Esophagus squamous epithelium (tissue), 5 donors: ENCODE measurements around the gene OSBPL5. TPM values are rescaled to one million over a fixed set of nuclear protein-coding genes. Genes with fewer than 3 reads are reported as not detected.

ENCODE experiments used
- DNase-seq: peaks from one replicate; lab custom pipeline; 2025; lab: John Stamatoyannopoulos, UW
- H3K27ac ChIP-seq, 4 donors: fragments of 200-600 bp; sonication (generic); one replicate each; pipeline ENCODE4 v1.5.1; 2016 to 2019; ENCODE audit warnings: mild to moderate bottlenecking in 1 of 4
- H3K27me3 ChIP-seq, 4 donors: fragments of 200-600 bp; sonication (generic); 1 replicate in 3 of 4; 2 replicates in 1 of 4; pipeline versions ENCODE4 v1.5.1 to v1.6.0; 2017 to 2021; ENCODE audit warnings: antibody characterized with exemption in 1 of 4
- H3K36me3 ChIP-seq, 3 donors: fragments of 200-600 bp; sonication (generic); one replicate each; pipeline ENCODE4 v1.5.1; 2016 to 2019
- H3K4me1 ChIP-seq, 3 donors: fragments of 200-600 bp; sonication (generic); one replicate each; pipeline ENCODE4 v1.5.1; 2017 to 2019
- H3K4me3 ChIP-seq, 4 donors: fragments of 200-600 bp; sonication (generic); 1 replicate in 3 of 4; 2 replicates in 1 of 4; pipeline ENCODE4 v1.5.1; 2016 to 2019; ENCODE audit warnings: mild to moderate bottlenecking in 2 of 4, moderate library complexity in 1 of 4
- H3K9me3 ChIP-seq, 3 donors: fragments of 200-600 bp; sonication (generic); one replicate each; pipeline ENCODE4 v1.5.1; 2016 to 2019
- CTCF ChIP-seq, 6 experiments: fragments of 450-650 bp in 4 of 6; fragments of 200-600 bp in 2 of 6; sonication (generic) in 2 of 6; IDR thresholded peaks; one replicate each; pipeline ENCODE4 v1.5.1; 2016 to 2019; ENCODE audit warnings: antibody characterized with exemption in 6 of 6, mild to moderate bottlenecking in 4 of 6, moderate library complexity in 4 of 6
- POLR2A ChIP-seq, 4 donors: fragments of 450-650 bp; IDR thresholded peaks; one replicate each; pipeline ENCODE4 v1.6.1; 2017; ENCODE audit warnings: antibody characterized with exemption in 4 of 4, mild to moderate bottlenecking in 4 of 4, moderate library complexity in 3 of 4
- WGBS, 2 donors: methylation state at CpG; one replicate each; pipeline ENCODE4 v1.1.5; 2018; 5-methylcytosine and 5-hydroxymethylcytosine counted together
- intact Hi-C: fragments of 100-400 bp; cut with DNase I; formaldehyde crosslinking; loops from one replicate; pipeline ENCODE4 v1.15.0; 2022
- total RNA-seq, 4 donors: library from RNA; depleted of rRNA; stranded (reverse); fragments of >200 nt; gene quantifications; one replicate each; pipeline ENCODE4 v1.1.0, GENCODE V29; 2016
- donor health status: DM: yes; HTN: yes; CAD: no.

OSBPL5 gene
- total RNA-seq, 4 donors from 2014 or later = 11.9 to 30.9 (median 17.9) TPM

- no peak for DNase-seq
- peaks cover 11 to 97% (median 38%) of the 10 kb centered on the region in 3 donors for H3K4me1 ChIP-seq
- intact Hi-C loops = no loop called here
Measured at GRCh38 chr11:3150726-3151125, 14.4 kb downstream of the OSBPL5 start.

GRCh38 chr11:3149852-3150188 is 15.3 kb downstream of the OSBPL5 start:
- Histone ChIP-seq H3K4me1 (peaks cover 3 to 96% (median 32%) of the 10 kb centered on the region in 3 donors), H3K27ac (no peak overlapping the region), H3K4me3 (no peak overlapping the region), H3K27me3 (no peaks in the 10 kb centered on the region), H3K36me3 (peaks cover 0 to 44% (median 0%) of the 10 kb centered on the region in 3 donors), H3K9me3 (no peaks in the 10 kb centered on the region)
- no peak for DNase-seq
- intact Hi-C loops = no loop called here
- 67 to 83% methylated on average over 1 of the region's 4 CpGs for WGBS, 2 donors
- TF ChIP-seq POLR2A (IDR thresholded peaks at IDR 0.05) = no peak
- no peak for TF ChIP-seq CTCF (IDR thresholded peaks at IDR 0.05)

More at GRCh38 chr11:3150726-3151125, 14.4 kb downstream of the OSBPL5 start:
- Histone ChIP-seq H3K27me3 (no peaks in the 10 kb centered on the region), H3K27ac (no peak overlapping the region), H3K36me3 (peaks cover 0 to 36% (median 0%) of the 10 kb centered on the region in 3 donors), H3K4me3 (no peak overlapping the region), H3K9me3 (no peaks in the 10 kb centered on the region)
- WGBS, 2 donors = 89 to 90% methylated on average over 8 to 13 of the region's 14 CpGs
- TF ChIP-seq CTCF (IDR thresholded peaks at IDR 0.05) = no peak
- TF ChIP-seq POLR2A (IDR thresholded peaks at IDR 0.05) = no peak

- WGBS, 2 donors = 49% methylated on average over 7 of the region's 24 CpGs; no CpG with 5 or more reads in 1 of the 2 donors
Measured at GRCh38 chr11:3148990-3149851, 15.9 kb downstream of the OSBPL5 start.

GRCh38 chr11:3148255-3148989 is 16.7 kb downstream of the OSBPL5 start:
- Histone ChIP-seq H3K36me3 (peaks cover 0 to 44% (median 0%) of the 10 kb centered on the region in 3 donors), H3K9me3 (no peaks in the 10 kb centered on the region), H3K27me3 (no peaks in the 10 kb centered on the region), H3K4me1 (peaks cover 0 to 91% (median 19%) of the 10 kb centered on the region in 3 donors), H3K27ac (no peak overlapping the region), H3K4me3 (no peak overlapping the region)
- intact Hi-C loops = no loop called here
- WGBS, 2 donors = 86 to 89% methylated on average over 14 to 15 of the region's 19 CpGs
- no peak for DNase-seq
- TF ChIP-seq CTCF (IDR thresholded peaks at IDR 0.05) (no peak), POLR2A (IDR thresholded peaks at IDR 0.05) (no peak)

More at GRCh38 chr11:3148990-3149851, 15.9 kb downstream of the OSBPL5 start:
- Histone ChIP-seq H3K4me1 (peaks cover 3 to 91% (median 26%) of the 10 kb centered on the region in 3 donors), H3K36me3 (peaks cover 0 to 44% (median 0%) of the 10 kb centered on the region in 3 donors), H3K4me3 (no peak overlapping the region), H3K27ac (no peak overlapping the region), H3K9me3 (no peaks in the 10 kb centered on the region), H3K27me3 (no peaks in the 10 kb centered on the region)
- DNase-seq = no peak
- intact Hi-C loops = no loop called here
- TF ChIP-seq CTCF (IDR thresholded peaks at IDR 0.05) = no peak
